PFSK-1 (cell line): ENCODE measurements around the gene UBE2J2.

Source experiments
- FOXP2 ChIP-seq: optimal IDR thresholded peaks from 2 replicates; pipeline ENCODE3; 2011; ENCODE audit warnings: borderline replicate concordance, control low read depth, inconsistent platforms; ENCODE audit not compliant: insufficient read depth; ENCODE audit errors: extremely low read length, extremely low read depth
- POLR2AphosphoS5 ChIP-seq: IDR thresholded peaks from 2 replicates; pipeline ENCODE4 v1.6.1; 2012; ENCODE audit warnings: low read depth, mild to moderate bottlenecking, control low read depth, low read length, moderate library complexity
- SIN3A ChIP-seq: IDR thresholded peaks from 2 replicates; pipeline ENCODE4 v1.6.1; 2012; ENCODE audit warnings: mild to moderate bottlenecking, low read length, moderate library complexity, borderline replicate concordance; ENCODE audit not compliant: insufficient read depth
- TAF1 ChIP-seq: IDR thresholded peaks from 2 replicates; pipeline ENCODE4 v1.6.1; 2012; ENCODE audit warnings: low read length, control low read depth, borderline replicate concordance; ENCODE audit not compliant: insufficient read depth
- TF ChIP-seq, protein P1 (sequence below), 2 experiments: IDR thresholded peaks; 2 replicates each; pipeline versions ENCODE4 v1.6.1 to v1.8.0; 2011 to 2012; ENCODE audit warnings: low read depth in 2 of 2, low read length in 2 of 2, control low read depth in 1 of 2, inconsistent platforms in 1 of 2, mild to moderate bottlenecking in 1 of 2, moderate library complexity in 1 of 2; ENCODE audit not compliant: insufficient read depth in 1 of 2

The UBE2J2 gene

DNA sequence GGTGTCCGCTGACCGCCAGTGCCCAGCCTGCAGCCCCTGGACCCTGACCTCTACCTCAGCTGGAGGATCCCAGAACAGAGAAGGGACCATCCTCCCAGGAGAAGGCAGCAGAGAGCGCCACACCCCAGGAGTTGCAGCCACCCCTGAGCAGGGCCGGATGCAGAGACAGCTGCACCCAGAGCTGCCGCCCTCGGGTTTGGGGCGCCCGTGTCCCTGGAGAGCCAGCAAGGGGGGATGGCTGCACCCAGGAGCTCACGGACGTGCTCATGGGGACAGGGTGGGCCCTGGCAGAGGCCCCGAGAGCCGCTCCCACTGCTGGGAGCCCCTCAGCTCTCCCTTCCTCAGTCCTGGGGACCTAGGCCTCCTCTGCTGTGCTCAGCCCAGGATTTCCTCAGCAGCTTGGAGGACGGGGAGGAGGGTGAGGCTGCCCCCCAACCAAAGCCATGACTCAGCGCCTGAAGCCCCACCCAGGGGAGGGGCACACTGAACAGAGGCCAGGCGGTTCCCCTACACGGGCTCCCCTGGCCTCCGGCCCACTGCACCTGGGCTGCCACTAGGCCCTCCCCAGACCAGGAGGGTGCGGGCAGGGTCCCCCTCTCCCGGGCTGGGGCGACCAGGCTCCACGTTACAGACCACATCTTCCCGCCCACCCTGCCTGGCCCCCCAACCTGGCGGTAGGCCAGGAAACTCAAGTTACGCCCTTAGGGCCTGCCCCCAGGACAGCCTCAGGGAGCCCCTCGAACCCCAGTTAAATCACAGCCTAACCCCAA, 31.8 kb upstream of the UBE2J2 start:
- TF ChIP-seq, protein P1, sequence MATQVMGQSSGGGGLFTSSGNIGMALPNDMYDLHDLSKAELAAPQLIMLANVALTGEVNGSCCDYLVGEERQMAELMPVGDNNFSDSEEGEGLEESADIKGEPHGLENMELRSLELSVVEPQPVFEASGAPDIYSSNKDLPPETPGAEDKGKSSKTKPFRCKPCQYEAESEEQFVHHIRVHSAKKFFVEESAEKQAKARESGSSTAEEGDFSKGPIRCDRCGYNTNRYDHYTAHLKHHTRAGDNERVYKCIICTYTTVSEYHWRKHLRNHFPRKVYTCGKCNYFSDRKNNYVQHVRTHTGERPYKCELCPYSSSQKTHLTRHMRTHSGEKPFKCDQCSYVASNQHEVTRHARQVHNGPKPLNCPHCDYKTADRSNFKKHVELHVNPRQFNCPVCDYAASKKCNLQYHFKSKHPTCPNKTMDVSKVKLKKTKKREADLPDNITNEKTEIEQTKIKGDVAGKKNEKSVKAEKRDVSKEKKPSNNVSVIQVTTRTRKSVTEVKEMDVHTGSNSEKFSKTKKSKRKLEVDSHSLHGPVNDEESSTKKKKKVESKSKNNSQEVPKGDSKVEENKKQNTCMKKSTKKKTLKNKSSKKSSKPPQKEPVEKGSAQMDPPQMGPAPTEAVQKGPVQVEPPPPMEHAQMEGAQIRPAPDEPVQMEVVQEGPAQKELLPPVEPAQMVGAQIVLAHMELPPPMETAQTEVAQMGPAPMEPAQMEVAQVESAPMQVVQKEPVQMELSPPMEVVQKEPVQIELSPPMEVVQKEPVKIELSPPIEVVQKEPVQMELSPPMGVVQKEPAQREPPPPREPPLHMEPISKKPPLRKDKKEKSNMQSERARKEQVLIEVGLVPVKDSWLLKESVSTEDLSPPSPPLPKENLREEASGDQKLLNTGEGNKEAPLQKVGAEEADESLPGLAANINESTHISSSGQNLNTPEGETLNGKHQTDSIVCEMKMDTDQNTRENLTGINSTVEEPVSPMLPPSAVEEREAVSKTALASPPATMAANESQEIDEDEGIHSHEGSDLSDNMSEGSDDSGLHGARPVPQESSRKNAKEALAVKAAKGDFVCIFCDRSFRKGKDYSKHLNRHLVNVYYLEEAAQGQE (IDR thresholded peaks at IDR 0.05; ENCODE audit: insufficient read depth in 1 of 2, low read depth in 2 of 2, low read length in 2 of 2), result no peak
- TF ChIP-seq POLR2AphosphoS5, result no peak
- no peak for TF ChIP-seq SIN3A
- no peak for TF ChIP-seq TAF1
- no peak for TF ChIP-seq FOXP2

DNA sequence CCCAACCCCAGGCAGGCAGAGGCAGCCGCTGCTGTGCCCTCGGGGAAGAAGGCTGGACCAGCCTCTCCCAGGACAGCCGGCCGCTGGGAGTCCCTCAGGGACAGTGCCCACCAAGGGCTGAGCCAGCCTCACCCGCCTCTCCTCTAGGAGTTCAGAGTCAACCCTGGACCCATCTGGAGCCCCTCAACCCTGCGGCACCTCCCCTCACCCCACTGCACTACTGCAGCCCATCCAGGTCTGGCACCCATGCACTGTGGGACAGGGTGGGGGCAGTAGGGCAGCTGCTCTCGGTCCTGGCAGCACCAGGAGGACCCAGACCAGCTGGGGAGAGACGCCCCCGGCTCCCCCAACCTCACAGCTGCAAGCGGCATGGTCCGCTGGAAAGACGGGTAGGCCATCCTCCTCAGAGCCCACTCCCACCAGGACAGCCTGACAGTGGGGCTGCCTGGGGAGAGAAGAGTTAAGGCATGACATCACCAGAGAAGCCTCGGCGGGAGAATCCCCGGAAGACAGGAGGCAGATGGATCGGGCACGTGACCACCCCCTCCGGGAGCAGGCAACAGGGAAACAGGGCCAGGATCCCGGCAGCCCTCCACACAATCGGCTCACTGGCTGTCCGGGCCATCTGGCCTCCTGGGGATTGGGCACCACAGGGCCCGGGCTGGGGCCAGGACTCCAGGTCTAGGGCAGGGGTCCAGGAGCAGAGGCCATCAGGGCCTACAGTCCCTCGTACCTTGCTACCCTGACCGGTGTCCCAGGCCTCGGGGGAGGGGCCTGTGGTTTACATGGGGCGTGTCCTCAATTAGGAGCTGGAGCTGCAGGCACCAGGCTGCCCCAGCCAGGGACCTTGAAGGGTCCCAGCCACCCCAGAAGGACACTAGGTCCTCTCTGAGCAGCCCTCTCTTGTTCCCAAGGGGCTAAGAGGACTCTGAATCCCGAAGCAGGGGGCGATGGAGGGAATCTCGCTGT, 31.0 kb upstream of the UBE2J2 start:
- TF ChIP-seq POLR2AphosphoS5, result no peak
- TF ChIP-seq TAF1, result no peak
- TF ChIP-seq FOXP2, result no peak
- TF ChIP-seq, protein P1 (IDR thresholded peaks at IDR 0.05; ENCODE audit: insufficient read depth in 1 of 2, low read depth in 2 of 2, low read length in 2 of 2), result no peak
- no peak for TF ChIP-seq SIN3A

GRCh38 chr1:1303736-1304135, 30.1 kb upstream of the UBE2J2 start:
- TF ChIP-seq POLR2AphosphoS5 (no peak), TAF1 (no peak), SIN3A (no peak), FOXP2 (no peak)
- TF ChIP-seq, protein P1 (IDR thresholded peaks at IDR 0.05; ENCODE audit: insufficient read depth in 1 of 2, low read depth in 2 of 2, low read length in 2 of 2), result no peak

GRCh38 chr1:1302951-1303509, 29.4 kb upstream of the UBE2J2 start:
- no peak for TF ChIP-seq TAF1
- no peak for TF ChIP-seq POLR2AphosphoS5
- TF ChIP-seq SIN3A, result no peak
- no peak for TF ChIP-seq FOXP2
- TF ChIP-seq, protein P1 (IDR thresholded peaks at IDR 0.05; ENCODE audit: insufficient read depth in 1 of 2, low read depth in 2 of 2, low read length in 2 of 2), result no peak
